ENCODE measurements around the gene MPO.

DNA sequence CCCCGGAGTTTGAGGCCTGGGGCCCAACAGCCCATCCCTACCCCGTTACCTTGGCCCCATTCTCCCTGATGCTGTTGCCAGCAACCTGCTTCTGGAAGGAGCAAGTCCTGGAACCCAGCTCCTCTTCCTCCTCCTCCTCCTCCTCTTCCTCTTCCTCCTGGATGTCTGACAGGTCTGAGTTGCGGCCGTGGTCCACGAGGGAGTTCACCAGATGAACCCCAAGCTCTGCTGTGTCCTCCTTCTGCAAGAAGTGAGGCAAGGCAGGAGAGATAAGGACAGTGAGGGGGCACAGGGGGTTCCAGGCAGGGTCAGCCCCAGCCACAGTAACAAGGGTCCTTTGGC lies 29.2 kb upstream of the MPO start:
- TF ChIP-seq, protein P1, sequence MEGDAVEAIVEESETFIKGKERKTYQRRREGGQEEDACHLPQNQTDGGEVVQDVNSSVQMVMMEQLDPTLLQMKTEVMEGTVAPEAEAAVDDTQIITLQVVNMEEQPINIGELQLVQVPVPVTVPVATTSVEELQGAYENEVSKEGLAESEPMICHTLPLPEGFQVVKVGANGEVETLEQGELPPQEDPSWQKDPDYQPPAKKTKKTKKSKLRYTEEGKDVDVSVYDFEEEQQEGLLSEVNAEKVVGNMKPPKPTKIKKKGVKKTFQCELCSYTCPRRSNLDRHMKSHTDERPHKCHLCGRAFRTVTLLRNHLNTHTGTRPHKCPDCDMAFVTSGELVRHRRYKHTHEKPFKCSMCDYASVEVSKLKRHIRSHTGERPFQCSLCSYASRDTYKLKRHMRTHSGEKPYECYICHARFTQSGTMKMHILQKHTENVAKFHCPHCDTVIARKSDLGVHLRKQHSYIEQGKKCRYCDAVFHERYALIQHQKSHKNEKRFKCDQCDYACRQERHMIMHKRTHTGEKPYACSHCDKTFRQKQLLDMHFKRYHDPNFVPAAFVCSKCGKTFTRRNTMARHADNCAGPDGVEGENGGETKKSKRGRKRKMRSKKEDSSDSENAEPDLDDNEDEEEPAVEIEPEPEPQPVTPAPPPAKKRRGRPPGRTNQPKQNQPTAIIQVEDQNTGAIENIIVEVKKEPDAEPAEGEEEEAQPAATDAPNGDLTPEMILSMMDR (IDR thresholded peaks at IDR 0.05), result no peak
- no peak for TF ChIP-seq EP300 (IDR thresholded peaks at IDR 0.05)

All from tibial nerve (tissue), 4 donors.